Natural killer cell (primary cell): Measurements from ENCODE around the gene RNF34. TPM values are rescaled to one million over a fixed set of nuclear protein-coding genes. Genes with fewer than 3 reads are reported as not detected.

Experiments used
- ATAC-seq, 3 donors: fragments of 150-1000 bp in 2 of 3; fragments of 200-7000 bp in 1 of 3; cut with Tn5 transposase; 1 replicate in 1 of 3; 2 replicates in 2 of 3; pipeline ENCODE4 v1.10.0; 2021; ENCODE audit warnings: mild to moderate bottlenecking in 2 of 3, moderate library complexity in 2 of 3
- DNase-seq, 2 donors: peaks; one replicate each; pipeline versions ENCODE4 v3.0.0 to v3.0.0-alpha.2; 2013 to 2021; ENCODE audit warnings: mixed read lengths in 1 of 2
- H3K27ac ChIP-seq: one replicate; pipeline ENCODE4 v1.5.1; 2013; ENCODE audit warnings: mild to moderate bottlenecking, low read length
- H3K27me3 ChIP-seq: one replicate; pipeline ENCODE4 v1.6.1; 2013; ENCODE audit warnings: low read length; ENCODE audit not compliant: control insufficient read depth, insufficient read depth
- H3K36me3 ChIP-seq: one replicate; pipeline ENCODE4 v1.6.1; 2013; ENCODE audit warnings: low read length; ENCODE audit not compliant: control insufficient read depth, insufficient read depth
- H3K4me1 ChIP-seq: one replicate; pipeline ENCODE4 v1.6.1; 2013; ENCODE audit warnings: low read length; ENCODE audit not compliant: control insufficient read depth, insufficient read depth
- H3K4me3 ChIP-seq: one replicate; pipeline ENCODE4 v1.5.1; 2013; ENCODE audit warnings: low read length
- H3K9me3 ChIP-seq: one replicate; pipeline ENCODE4 v1.6.1; 2013; ENCODE audit warnings: low read length; ENCODE audit not compliant: control insufficient read depth, insufficient read depth
- H3K27ac Mint-ChIP-seq, 2 donors: one replicate each; pipeline ENCODE4 v1.8.0; 2022; ENCODE audit warnings: mild to moderate bottlenecking in 2 of 2, mixed read lengths in 2 of 2, moderate library complexity in 1 of 2
- H3K27me3 Mint-ChIP-seq, 2 donors: one replicate each; pipeline ENCODE4 v1.8.0; 2022; ENCODE audit warnings: low read depth in 2 of 2, mixed read lengths in 2 of 2
- H3K36me3 Mint-ChIP-seq: one replicate; pipeline ENCODE4 v1.8.0; 2022; ENCODE audit warnings: mixed read lengths
- H3K4me1 Mint-ChIP-seq, 2 donors: one replicate each; pipeline ENCODE4 v1.8.0; 2022; ENCODE audit warnings: mixed read lengths in 2 of 2
- H3K4me3 Mint-ChIP-seq: one replicate; pipeline ENCODE4 v1.8.0; 2022; ENCODE audit warnings: mild to moderate bottlenecking, moderate library complexity, mixed read lengths
- H3K9me3 Mint-ChIP-seq, 2 donors: one replicate each; pipeline ENCODE4 v1.8.0; 2022; ENCODE audit warnings: mixed read lengths in 2 of 2
- WGBS: methylation state at CpG from one replicate; pipeline ENCODE4 v1.1.7; 2013; ENCODE audit warnings: missing lambda C conversion rate; ENCODE audit not compliant: insufficient coverage; 5-methylcytosine and 5-hydroxymethylcytosine counted together
- intact Hi-C: fragments of 100-400 bp; cut with micrococcal nuclease; formaldehyde crosslinking; loops from one replicate; pipeline ENCODE4 v1.14.2; 2022
- total RNA-seq, 4 donors: library from RNA; stranded (reverse); fragments of 120-200 nt in 1 of 4; gene quantifications; one replicate each; pipeline versions ENCODE4 v1.2.3 to v1.2.4, GENCODE V29; 2013 to 2022
- TF ChIP-seq, protein P1 (sequence below): fragments of 200-600 bp; IDR thresholded peaks from one replicate; pipeline ENCODE4 v1.8.0; 2022; ENCODE audit warnings: antibody characterized with exemption

RNF34 gene
- total RNA-seq, 3 donors from 2014 or later (not counting 1 experiment from before 2014, with no cell fraction given): 62.3 to 78.4 (median 73.4) TPM

DNA sequence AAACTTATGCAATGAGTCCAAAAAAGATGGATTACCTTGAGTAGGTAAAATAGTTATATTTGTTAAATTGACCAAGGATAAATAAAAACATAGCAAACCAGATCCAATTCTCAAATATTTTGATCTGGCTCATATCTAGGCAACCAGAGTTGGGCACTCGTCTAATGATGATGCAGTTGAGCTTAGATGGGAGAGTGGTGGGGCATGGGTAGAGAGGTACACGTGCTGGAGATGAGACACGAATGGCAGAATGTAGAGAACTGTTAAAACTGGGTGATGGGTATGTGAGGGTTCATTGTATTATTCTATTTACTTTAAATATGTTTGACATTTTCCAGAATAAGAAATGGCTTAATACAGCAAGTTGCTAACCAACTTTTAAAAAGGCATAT, 7.6 kb upstream of the RNF34 start:
- 96% methylated on average over 3 of the region's 3 CpGs for WGBS
- Histone ChIP-seq H3K4me3 (no peak overlapping the region), H3K36me3 (no peaks in the 10 kb centered on the region), H3K9me3 (no peaks in the 10 kb centered on the region), H3K27ac (no peak overlapping the region), H3K4me1 (peaks cover 7% of the 10 kb centered on the region), H3K27me3 (no peaks in the 10 kb centered on the region)
- no peaks in the 10 kb centered on the region for H3K27me3 Mint-ChIP-seq
- peak overlapping the region in 1 of 2 donors; percentile 74 for H3K27ac Mint-ChIP-seq
- no peaks in the 10 kb centered on the region for H3K9me3 Mint-ChIP-seq
- DNase-seq (no peak), ATAC-seq (no peak)
- TF ChIP-seq, protein P1, sequence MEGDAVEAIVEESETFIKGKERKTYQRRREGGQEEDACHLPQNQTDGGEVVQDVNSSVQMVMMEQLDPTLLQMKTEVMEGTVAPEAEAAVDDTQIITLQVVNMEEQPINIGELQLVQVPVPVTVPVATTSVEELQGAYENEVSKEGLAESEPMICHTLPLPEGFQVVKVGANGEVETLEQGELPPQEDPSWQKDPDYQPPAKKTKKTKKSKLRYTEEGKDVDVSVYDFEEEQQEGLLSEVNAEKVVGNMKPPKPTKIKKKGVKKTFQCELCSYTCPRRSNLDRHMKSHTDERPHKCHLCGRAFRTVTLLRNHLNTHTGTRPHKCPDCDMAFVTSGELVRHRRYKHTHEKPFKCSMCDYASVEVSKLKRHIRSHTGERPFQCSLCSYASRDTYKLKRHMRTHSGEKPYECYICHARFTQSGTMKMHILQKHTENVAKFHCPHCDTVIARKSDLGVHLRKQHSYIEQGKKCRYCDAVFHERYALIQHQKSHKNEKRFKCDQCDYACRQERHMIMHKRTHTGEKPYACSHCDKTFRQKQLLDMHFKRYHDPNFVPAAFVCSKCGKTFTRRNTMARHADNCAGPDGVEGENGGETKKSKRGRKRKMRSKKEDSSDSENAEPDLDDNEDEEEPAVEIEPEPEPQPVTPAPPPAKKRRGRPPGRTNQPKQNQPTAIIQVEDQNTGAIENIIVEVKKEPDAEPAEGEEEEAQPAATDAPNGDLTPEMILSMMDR: no peak
- H3K36me3 Mint-ChIP-seq: no peaks in the 10 kb centered on the region
- intact Hi-C loops: no loop called here
- peaks cover 5 to 10% of the 10 kb centered on the region in 2 donors for H3K4me1 Mint-ChIP-seq
- H3K4me3 Mint-ChIP-seq: no peak overlapping the region

DNA sequence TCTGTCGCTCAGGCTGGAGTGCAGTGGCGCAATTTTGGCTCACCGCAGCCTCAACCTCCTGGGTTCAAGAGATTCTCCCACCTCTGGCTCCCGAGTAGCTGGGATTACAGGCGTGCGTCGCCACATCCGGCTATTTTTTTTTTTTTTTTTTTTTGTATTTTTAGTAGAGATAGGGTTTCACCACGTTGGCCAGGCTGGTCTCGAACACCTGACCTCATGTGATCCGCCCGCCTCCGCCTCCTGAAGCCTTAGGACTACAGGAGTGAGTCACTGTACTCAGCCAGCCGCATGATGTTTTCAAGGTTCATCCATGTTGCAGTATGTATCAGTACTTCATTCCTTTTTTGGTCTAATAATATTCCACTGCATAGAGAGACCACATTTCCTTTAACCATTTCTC, 2.4 kb upstream of the RNF34 start:
- WGBS: 96% methylated on average over 14 of the region's 14 CpGs
- Histone ChIP-seq H3K9me3 (no peaks in the 10 kb centered on the region), H3K27me3 (no peaks in the 10 kb centered on the region), H3K36me3 (no peaks in the 10 kb centered on the region), H3K4me1 (peaks cover 13% of the 10 kb centered on the region), H3K4me3 (no peak overlapping the region), H3K27ac (no peak overlapping the region)
- intact Hi-C loops: no loop called here
- Mint-ChIP-seq H3K4me1 (peaks cover 21 to 27% of the 10 kb centered on the region in 2 donors), H3K27me3 (no peaks in the 10 kb centered on the region), H3K9me3 (no peaks in the 10 kb centered on the region), H3K4me3 (no peak overlapping the region), H3K36me3 (no peaks in the 10 kb centered on the region), H3K27ac (no peak overlapping the region)
- no peak for DNase-seq
- no peak for ATAC-seq
- TF ChIP-seq, protein P1: no peak

DNA sequence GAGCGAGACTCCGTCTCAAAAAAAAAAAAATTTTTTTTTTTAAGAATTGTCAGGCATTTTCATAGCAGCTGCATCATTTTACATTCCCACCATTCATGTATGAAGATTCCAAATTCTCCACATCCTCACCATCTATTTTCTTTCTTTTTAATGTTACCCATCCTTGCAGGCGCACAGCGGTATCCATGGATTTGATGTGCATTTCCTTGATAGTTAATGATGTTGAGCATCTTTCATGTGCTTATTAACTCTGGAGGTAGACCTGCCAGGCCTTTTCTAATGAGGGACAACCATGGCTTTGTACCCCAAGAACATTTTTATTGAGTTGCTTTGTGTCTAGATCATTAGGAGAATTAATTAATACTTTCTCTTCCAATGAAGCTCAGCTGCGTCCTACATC, 1.6 kb upstream of the RNF34 start:
- peak overlapping the region in 1 of 2 donors; percentile 92 for H3K27ac Mint-ChIP-seq

More for the DNA sequence above, 1.6 kb upstream of the RNF34 start:
- Histone ChIP-seq H3K9me3 (no peaks in the 10 kb centered on the region), H3K4me3 (no peak overlapping the region), H3K4me1 (peaks cover 13% of the 10 kb centered on the region), H3K27ac (no peak overlapping the region), H3K27me3 (no peaks in the 10 kb centered on the region), H3K36me3 (no peaks in the 10 kb centered on the region)
- no peaks in the 10 kb centered on the region for H3K27me3 Mint-ChIP-seq
- WGBS: 96% methylated on average over 4 of the region's 5 CpGs
- H3K4me1 Mint-ChIP-seq: peaks cover 25 to 31% of the 10 kb centered on the region in 2 donors
- DNase-seq: no peak
- no peak for ATAC-seq
- peak overlapping the region; percentile 98 for H3K4me3 Mint-ChIP-seq
- no peaks in the 10 kb centered on the region for H3K36me3 Mint-ChIP-seq
- intact Hi-C loops: no loop called here
- TF ChIP-seq, protein P1: no peak
- H3K9me3 Mint-ChIP-seq: no peaks in the 10 kb centered on the region
